Astrocyte of the spinal cord (primary cell): Measurements from ENCODE around the gene NCKAP5.

Experiments used
- DNase-seq: peaks from one replicate; pipeline ENCODE4 v3.0.0; 2011; ENCODE audit warnings: low read depth, low spot score
- H3K4me3 ChIP-seq: 2 replicates; pipeline ENCODE4 v1.5.1; 2011; ENCODE audit warnings: low read depth, mild to moderate bottlenecking, low read length, moderate library complexity
- CTCF ChIP-seq: IDR thresholded peaks from 2 replicates; pipeline ENCODE4 v1.5.1; 2012; ENCODE audit warnings: low read depth, mild to moderate bottlenecking, low read length, inconsistent platforms
- in situ Hi-C: cut with HindIII; loops from 2 replicates; pipeline ENCODE4 v1.10.0; 2017; ENCODE audit warnings: low sequenced_read_pairs

NCKAP5 gene

DNA sequence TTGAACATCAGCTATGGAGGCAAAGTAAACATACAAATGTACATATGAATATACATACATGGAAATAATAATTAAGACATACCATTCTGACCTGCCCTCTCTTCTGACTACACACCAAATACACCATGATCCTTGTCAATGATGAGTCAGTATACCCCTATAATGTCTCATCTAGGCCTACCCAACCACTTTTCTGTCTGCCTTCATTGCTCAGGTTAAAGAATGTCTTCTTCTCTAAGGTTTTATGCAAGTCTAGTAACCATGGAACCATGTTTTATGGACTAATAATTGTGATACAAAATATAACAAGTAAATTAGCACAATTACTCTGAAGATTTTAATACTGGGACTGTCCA lies 128.7 kb downstream of the NCKAP5 start:
- TF ChIP-seq CTCF, result no peak
- no peak overlapping the region for H3K4me3 ChIP-seq
- in situ Hi-C loops, result no loop called here
- DNase-seq, result no peak

DNA sequence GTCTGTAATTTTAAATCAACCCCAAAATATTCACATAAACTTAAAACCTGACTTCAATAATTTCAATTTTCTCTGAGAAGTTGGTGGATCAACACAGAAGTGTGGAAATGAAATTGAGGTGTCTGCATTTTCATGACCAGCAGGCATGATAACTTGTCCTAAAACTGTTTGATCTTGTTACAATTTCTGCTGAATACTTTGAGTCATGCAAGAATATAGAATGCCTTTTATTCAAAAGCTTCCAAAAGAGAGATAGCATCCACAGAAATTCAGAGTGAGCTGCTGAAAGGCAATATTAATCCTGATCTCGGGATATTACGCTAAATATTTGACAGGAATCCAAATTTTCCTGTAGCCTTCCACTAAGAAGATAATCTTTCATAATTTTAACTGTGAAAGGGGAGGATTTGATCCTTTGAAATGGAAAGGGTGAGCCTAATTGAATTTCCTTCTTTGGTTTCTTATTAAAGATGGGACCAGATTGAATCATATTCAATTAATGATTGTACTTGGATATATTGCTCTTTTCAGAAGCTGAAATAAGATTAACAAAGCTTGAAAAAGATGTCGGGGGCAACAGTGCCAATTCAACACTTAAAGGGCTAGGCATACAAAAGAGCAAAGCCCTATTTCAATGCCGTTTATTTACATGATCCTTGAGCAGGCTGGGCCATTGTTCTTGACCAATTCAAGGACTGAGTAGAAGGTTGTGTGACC lies 129.3 kb downstream of the NCKAP5 start:
- no peak for DNase-seq
- TF ChIP-seq CTCF, result no peak
- no peak overlapping the region for H3K4me3 ChIP-seq
- in situ Hi-C loops, result no loop called here

DNA sequence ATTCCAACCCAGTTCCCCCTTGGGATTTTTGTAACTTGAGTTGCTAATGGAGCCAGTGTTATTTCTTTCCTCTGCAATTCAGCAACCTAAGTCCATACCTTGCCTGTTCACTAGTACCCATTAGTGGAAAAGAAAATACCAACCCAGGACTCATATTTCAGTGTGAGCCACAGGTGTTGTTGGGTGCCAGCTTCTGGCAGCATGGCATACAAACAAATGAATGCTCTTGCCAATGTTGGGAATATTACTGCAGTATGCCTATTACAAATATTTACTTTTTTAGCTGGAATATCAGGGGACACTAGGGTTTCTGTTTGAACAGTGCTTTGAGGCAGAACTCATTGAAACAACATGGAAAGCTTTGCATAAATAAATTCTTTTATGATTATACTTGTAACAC lies 130.2 kb downstream of the NCKAP5 start:
- in situ Hi-C loops, result no loop called here
- no peak overlapping the region for H3K4me3 ChIP-seq
- no peak for DNase-seq
- TF ChIP-seq CTCF, result no peak

DNA sequence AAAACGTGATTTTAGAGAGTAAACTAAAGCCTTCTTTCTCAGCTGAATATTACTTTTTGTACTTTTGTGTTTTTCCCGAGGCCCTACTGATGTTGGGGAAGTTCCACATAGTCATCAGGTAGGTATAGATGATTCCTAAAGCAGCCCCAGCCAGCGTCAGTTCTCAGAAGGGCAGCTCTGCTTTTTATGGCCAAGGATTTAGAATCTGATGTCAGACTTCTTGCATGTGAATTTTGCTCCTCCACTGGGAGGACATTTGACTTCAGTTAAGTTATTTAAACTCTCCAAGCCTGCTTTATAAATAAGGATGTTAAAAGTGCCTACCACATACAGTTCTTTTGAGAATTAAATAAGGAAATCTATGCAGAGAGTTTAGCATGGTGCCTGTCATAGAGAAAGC lies 130.8 kb downstream of the NCKAP5 start:
- no peak overlapping the region for H3K4me3 ChIP-seq
- no peak for DNase-seq
- TF ChIP-seq CTCF, result no peak
- in situ Hi-C loops, result no loop called here

DNA sequence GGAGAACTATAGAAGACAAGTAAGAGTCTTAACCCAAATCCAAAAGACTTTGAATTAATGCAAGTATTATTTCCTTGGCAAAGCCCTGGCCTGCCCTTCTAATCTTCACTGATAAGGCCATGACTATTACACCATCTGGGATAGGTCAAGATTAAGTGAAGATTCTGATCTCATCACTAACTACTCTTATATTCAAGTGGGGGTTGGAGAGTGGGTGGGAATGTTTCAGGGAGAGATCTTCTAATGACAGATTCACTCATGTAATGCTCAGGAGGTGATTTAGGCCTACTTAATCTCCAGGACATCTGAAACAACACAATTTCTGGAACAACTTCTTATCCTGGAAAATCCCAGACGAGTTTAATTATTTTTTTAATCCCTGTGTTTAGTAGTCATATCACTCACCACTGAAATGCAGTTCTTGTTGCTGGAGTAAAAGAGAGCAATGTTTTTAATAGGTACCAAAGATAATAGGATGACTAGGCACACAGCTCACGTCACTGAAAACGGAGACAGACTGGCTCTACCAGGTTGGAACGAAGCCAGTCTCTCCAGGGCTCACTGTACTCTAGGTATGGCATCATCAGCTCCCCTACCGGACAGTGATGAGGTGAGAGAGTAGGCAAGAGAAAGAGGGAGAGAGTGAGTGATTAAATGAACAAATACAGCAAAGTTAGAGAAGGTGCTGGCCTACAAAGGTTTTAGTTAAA lies 133.1 kb downstream of the NCKAP5 start:
- DNase-seq, result peak; percentile 62
- in situ Hi-C loops, result no loop called here
- no peak overlapping the region for H3K4me3 ChIP-seq
- no peak for TF ChIP-seq CTCF

DNA sequence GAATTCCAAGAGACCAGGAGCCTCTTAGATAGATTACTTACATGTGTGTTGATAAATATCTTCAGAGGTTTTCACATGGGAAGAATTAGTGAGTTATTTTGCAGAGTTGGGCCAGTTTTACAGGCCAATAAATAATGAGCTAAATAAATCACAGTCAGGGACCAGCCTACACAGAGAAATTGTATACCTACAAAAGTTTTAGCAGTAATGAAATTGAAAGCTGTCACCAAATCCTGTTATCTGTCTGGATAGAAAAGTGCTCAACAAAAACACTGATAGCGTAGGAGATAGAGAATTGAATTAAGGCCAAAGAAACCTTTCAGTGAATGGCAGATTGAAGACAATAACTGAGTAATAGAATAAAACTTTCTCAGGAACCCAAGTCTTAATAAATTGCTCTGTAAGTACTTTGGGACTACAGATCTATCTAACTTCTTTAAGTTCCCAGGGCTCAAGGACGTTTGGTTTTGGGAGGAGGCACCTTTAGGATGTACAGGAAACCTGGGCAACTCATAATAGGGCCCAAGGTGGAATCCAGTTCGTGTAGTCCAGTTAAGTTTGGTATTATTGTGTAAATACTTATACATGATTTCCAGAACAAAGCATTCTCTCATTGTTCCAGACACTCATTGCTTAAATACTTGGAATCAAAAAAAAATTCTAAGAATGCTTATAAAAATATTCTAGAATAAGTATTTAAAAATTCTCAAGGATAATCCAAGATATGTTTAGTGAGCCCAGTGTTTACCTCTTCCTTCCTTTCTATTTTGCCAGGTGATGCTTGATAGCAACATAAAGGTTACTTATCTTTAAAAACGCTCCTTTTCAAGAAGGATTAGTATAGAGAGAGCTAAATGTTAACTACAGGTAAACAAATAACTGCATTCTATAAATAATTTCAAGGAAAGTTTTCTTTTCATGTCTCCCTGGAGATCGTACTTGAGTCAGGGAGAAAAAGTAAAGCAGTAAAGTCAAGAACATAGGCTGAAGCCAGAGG lies 134.5 kb downstream of the NCKAP5 start:
- no peak for DNase-seq
- no peak for TF ChIP-seq CTCF
- in situ Hi-C loops, result no loop called here
- H3K4me3 ChIP-seq, result no peak overlapping the region
